ENCODE measurements around the gene FMNL2. TPM values are rescaled to one million over a fixed set of nuclear protein-coding genes. Genes with fewer than 3 reads are reported as not detected.

FMNL2 gene
- total RNA-seq, 4 donors from 2014 or later, result 37.7 to 60.9 (median 52.1) TPM

GRCh38 chr2:152648336-152648735 is 313.4 kb downstream of the FMNL2 start:
- no peak for DNase-seq
- no peaks in the 10 kb centered on the region for H3K9me3 ChIP-seq
- H3K36me3 ChIP-seq, result peaks cover 2 to 6% of the 10 kb centered on the region in 2 donors
- 31 to 35% methylated on average over 2 of the region's 2 CpGs for WGBS, 2 donors
- peaks cover 15 to 22% of the 10 kb centered on the region in 2 donors for H3K4me1 ChIP-seq
- H3K4me3 ChIP-seq (replicated peaks in 1 of 3), result no peak overlapping the region
- intact Hi-C loops (cut with DNase I), result no loop called here
- H3K27ac ChIP-seq, result peak overlapping the region in 1 of 3 donors; percentile 12
- peak in 2 of 6 experiments; percentile 8 to 13 for TF ChIP-seq CTCF (IDR thresholded peaks at IDR 0.05)
- TF ChIP-seq POLR2A (IDR thresholded peaks at IDR 0.05), result no peak
- no peaks in the 10 kb centered on the region for H3K27me3 ChIP-seq

- Histone ChIP-seq H3K4me3 (replicated peaks in 1 of 3) (no peak overlapping the region), H3K9me3 (no peaks in the 10 kb centered on the region), H3K36me3 (peaks cover under 1 to 5% of the 10 kb centered on the region in 2 donors), H3K4me1 (peaks cover 15 to 22% of the 10 kb centered on the region in 2 donors), H3K27me3 (no peaks in the 10 kb centered on the region), H3K27ac (no peak overlapping the region)
- intact Hi-C loops (cut with DNase I), result no loop called here
- 87 to 100% methylated on average over 1 of the region's 1 CpG for whole genome bisulfite sequencing, 2 donors
- TF ChIP-seq POLR2A (IDR thresholded peaks at IDR 0.05) (no peak), CTCF (IDR thresholded peaks at IDR 0.05) (no peak)
- DNase-seq, result no peak
Measured at GRCh38 chr2:152649997-152650396, 315.0 kb downstream of the FMNL2 start.

- H3K4me3 ChIP-seq (replicated peaks in 1 of 3), result no peak overlapping the region
- no peaks in the 10 kb centered on the region for H3K9me3 ChIP-seq
- no peak for TF ChIP-seq POLR2A (IDR thresholded peaks at IDR 0.05)
- TF ChIP-seq CTCF (IDR thresholded peaks at IDR 0.05), result no peak
- H3K27me3 ChIP-seq, result no peaks in the 10 kb centered on the region
- DNase-seq, result no peak
- H3K4me1 ChIP-seq, result peaks cover 15 to 22% of the 10 kb centered on the region in 2 donors
- intact Hi-C loops (cut with DNase I), result no loop called here
- no peak overlapping the region for H3K27ac ChIP-seq
- 89 to 92% methylated on average over 6 of the region's 6 CpGs for WGBS, 2 donors
- peaks cover 5 to 6% of the 10 kb centered on the region in 2 donors for H3K36me3 ChIP-seq
Measured at GRCh38 chr2:152650768-152651371, 315.9 kb downstream of the FMNL2 start.

- Histone ChIP-seq H3K9me3 (no peaks in the 10 kb centered on the region), H3K27me3 (no peaks in the 10 kb centered on the region), H3K4me3 (replicated peaks in 1 of 3) (no peak overlapping the region), H3K36me3 (peaks cover 7 to 10% of the 10 kb centered on the region in 2 donors), H3K27ac (no peak overlapping the region), H3K4me1 (peaks cover 15 to 17% of the 10 kb centered on the region in 2 donors)
- intact Hi-C loops (cut with DNase I), result no loop called here
- 72 to 74% methylated on average over 2 of the region's 2 CpGs for WGBS, 2 donors
- DNase-seq, result no peak
- TF ChIP-seq POLR2A (IDR thresholded peaks at IDR 0.05) (no peak), CTCF (IDR thresholded peaks at IDR 0.05) (no peak)
Measured at GRCh38 chr2:152651834-152652233, 316.9 kb downstream of the FMNL2 start.

- Histone ChIP-seq H3K27ac (no peak overlapping the region), H3K27me3 (no peaks in the 10 kb centered on the region), H3K36me3 (peaks cover 29 to 36% of the 10 kb centered on the region in 2 donors), H3K4me3 (replicated peaks in 1 of 3) (no peak overlapping the region), H3K9me3 (no peaks in the 10 kb centered on the region), H3K4me1 (no peaks in the 10 kb centered on the region)
- 82 to 89% methylated on average over 1 of the region's 1 CpG for WGBS, 2 donors
- TF ChIP-seq CTCF (IDR thresholded peaks at IDR 0.05), result no peak
- TF ChIP-seq POLR2A (IDR thresholded peaks at IDR 0.05), result no peak
- intact Hi-C loops (cut with DNase I), result no loop called here
- DNase-seq, result no peak
Measured at GRCh38 chr2:152655880-152656279, 320.9 kb downstream of the FMNL2 start.

Data from thyroid gland (tissue), 4 donors.